ENCODE data around the gene TSG101.

The TSG101 gene

DNA sequence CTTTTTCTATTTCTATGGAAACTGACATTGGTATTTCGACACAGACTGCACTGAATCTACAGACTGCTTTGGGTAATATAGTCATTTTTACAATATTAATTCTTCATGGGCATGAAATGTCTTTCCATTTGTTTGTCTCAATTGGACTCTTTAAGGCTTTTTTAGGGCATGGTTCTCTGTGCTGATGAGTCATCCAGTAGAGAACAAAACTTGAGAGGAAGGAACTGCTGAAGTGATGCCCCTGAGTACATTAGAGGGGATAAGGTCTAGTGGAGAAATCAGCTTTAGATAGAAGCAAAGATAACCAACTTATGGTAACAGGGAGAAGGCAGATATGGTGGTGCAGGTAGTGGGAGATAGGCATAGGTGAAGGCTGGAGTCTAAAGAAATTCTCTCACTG lies 25.1 kb downstream of the TSG101 start:
- TF ChIP-seq MYC (IDR thresholded peaks at IDR 0.05; ENCODE audit: low read depth, low read length): no peak
- TF ChIP-seq, protein P1, sequence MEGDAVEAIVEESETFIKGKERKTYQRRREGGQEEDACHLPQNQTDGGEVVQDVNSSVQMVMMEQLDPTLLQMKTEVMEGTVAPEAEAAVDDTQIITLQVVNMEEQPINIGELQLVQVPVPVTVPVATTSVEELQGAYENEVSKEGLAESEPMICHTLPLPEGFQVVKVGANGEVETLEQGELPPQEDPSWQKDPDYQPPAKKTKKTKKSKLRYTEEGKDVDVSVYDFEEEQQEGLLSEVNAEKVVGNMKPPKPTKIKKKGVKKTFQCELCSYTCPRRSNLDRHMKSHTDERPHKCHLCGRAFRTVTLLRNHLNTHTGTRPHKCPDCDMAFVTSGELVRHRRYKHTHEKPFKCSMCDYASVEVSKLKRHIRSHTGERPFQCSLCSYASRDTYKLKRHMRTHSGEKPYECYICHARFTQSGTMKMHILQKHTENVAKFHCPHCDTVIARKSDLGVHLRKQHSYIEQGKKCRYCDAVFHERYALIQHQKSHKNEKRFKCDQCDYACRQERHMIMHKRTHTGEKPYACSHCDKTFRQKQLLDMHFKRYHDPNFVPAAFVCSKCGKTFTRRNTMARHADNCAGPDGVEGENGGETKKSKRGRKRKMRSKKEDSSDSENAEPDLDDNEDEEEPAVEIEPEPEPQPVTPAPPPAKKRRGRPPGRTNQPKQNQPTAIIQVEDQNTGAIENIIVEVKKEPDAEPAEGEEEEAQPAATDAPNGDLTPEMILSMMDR (IDR thresholded peaks at IDR 0.05; ENCODE audit: low read depth, low read length): no peak
- no peak for TF ChIP-seq POLR2A (IDR thresholded peaks at IDR 0.05; ENCODE audit: extremely low read depth, insufficient read length)
- TF ChIP-seq, protein P2, sequence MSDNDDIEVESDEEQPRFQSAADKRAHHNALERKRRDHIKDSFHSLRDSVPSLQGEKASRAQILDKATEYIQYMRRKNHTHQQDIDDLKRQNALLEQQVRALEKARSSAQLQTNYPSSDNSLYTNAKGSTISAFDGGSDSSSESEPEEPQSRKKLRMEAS (IDR thresholded peaks at IDR 0.05; ENCODE audit: low read depth, low read length): no peak
- DNase-seq (ENCODE audit: low read depth): no peak
- H3K4me3 ChIP-seq (ENCODE audit: low read depth, low read length): no peak overlapping the region

GRCh38 chr11:18498039-18498438 lies 28.7 kb downstream of the TSG101 start:
- TF ChIP-seq, protein P1 (IDR thresholded peaks at IDR 0.05; ENCODE audit: low read depth, low read length): no peak
- TF ChIP-seq POLR2A (IDR thresholded peaks at IDR 0.05; ENCODE audit: extremely low read depth, insufficient read length): no peak
- TF ChIP-seq, protein P2 (IDR thresholded peaks at IDR 0.05; ENCODE audit: low read depth, low read length): no peak
- H3K4me3 ChIP-seq (ENCODE audit: low read depth, low read length): no peak overlapping the region
- no peak for DNase-seq (ENCODE audit: low read depth)

GRCh38 chr11:18495703-18496102 lies 31.0 kb downstream of the TSG101 start:
- H3K4me3 ChIP-seq (ENCODE audit: low read depth, low read length): no peak overlapping the region
- DNase-seq (ENCODE audit: low read depth): no peak
- TF ChIP-seq MYC (IDR thresholded peaks at IDR 0.05; ENCODE audit: low read depth, low read length) (no peak), POLR2A (IDR thresholded peaks at IDR 0.05; ENCODE audit: extremely low read depth, insufficient read length) (no peak)
- TF ChIP-seq, protein P2 (IDR thresholded peaks at IDR 0.05; ENCODE audit: low read depth, low read length): no peak
- TF ChIP-seq, protein P1 (IDR thresholded peaks at IDR 0.05; ENCODE audit: low read depth, low read length): no peak

DNA sequence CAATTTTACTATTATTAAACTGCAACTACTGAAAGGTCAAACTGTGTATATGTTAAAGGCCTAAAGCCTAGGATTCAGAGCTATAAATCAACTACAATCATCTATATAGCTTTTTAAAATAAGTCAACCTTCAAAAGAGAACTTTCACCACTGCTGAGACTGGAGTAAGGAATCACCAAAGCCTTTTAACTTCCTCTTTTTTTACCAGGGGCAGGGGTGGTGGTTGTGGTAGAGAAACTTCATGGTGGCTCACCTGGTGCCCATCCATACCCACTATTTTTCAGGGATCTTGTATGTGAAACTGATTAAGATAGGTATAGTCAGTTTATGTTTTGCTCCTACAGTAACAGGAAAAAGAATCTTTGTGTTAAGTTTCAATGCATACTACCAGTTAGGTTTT lies 31.5 kb downstream of the TSG101 start:
- TF ChIP-seq, protein P2 (IDR thresholded peaks at IDR 0.05; ENCODE audit: low read depth, low read length): no peak
- TF ChIP-seq MYC (IDR thresholded peaks at IDR 0.05; ENCODE audit: low read depth, low read length) (no peak), POLR2A (IDR thresholded peaks at IDR 0.05; ENCODE audit: extremely low read depth, insufficient read length) (no peak)
- TF ChIP-seq, protein P1 (IDR thresholded peaks at IDR 0.05; ENCODE audit: low read depth, low read length): no peak
- no peak overlapping the region for H3K4me3 ChIP-seq (ENCODE audit: low read depth, low read length)
- peak; percentile 38 for DNase-seq (ENCODE audit: low read depth)

DNA sequence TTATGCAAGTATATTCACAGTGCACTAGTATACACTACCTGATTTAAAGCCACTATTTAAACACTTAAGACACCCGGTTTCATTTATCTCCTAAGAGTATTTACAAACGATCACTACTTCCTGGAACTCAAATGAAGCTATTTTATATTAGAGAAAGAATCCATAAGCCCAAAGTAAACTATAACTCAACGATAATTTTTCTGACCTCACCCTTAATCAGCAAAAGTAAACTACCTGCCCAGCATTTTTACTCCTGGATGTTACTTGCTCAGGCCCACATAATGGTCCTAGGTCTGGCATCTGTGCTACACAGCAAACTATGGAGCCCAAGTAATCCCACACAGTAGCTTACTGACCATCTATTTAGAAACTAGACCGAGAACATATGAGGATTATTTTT lies 33.4 kb downstream of the TSG101 start:
- H3K4me3 ChIP-seq (ENCODE audit: low read depth, low read length): no peak overlapping the region
- DNase-seq (ENCODE audit: low read depth): no peak
- TF ChIP-seq POLR2A (IDR thresholded peaks at IDR 0.05; ENCODE audit: extremely low read depth, insufficient read length): no peak
- TF ChIP-seq MYC (IDR thresholded peaks at IDR 0.05; ENCODE audit: low read depth, low read length): no peak
- TF ChIP-seq, protein P1 (IDR thresholded peaks at IDR 0.05; ENCODE audit: low read depth, low read length): no peak
- TF ChIP-seq, protein P2 (IDR thresholded peaks at IDR 0.05; ENCODE audit: low read depth, low read length): no peak

DNA sequence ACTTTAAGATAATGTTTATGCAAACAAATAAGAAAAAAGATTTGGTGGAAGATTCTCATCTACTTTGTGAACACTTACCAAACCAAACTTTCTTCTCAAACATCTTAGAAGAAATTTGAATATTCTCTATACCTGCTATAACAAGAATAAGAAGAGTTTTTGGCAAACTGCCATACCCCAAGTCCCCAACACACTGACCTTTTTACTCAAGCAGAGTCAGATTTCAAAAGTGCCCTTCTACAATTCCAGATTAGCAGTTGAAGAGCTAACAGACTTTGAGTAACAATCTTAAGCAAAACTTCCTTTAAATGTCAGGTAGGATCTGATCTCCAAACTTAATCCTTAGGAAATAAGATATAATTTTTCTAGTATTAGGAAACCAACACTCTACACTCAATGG lies 33.9 kb downstream of the TSG101 start:
- DNase-seq (ENCODE audit: low read depth): no peak
- H3K4me3 ChIP-seq (ENCODE audit: low read depth, low read length): no peak overlapping the region
- no peak for TF ChIP-seq MYC (IDR thresholded peaks at IDR 0.05; ENCODE audit: low read depth, low read length)

All from NB4 (cell line).